H1 (cell line): ENCODE measurements around the gene IL1RL1. TPM values are rescaled to one million over a fixed set of nuclear protein-coding genes. Genes with fewer than 3 reads are reported as not detected.

ENCODE experiments used
- CTCF ChIA-PET: fragments of 300-600 bp; sonication (Branson Sonifier 250); formaldehyde crosslinking; loops from one replicate; lab custom pipeline; 2021; ENCODE audit not compliant: partially characterized antibody; lab: Charles Lee
- POLR2A ChIA-PET: fragments of 300-600 bp; sonication (Branson Sonifier 250); formaldehyde crosslinking; loops from one replicate; lab custom pipeline; 2021; ENCODE audit warnings: inconsistent platforms; ENCODE audit not compliant: partially characterized antibody; lab: Charles Lee
- DNase-seq, 2 experiments: peaks; one replicate each; pipeline versions ENCODE4 v3.0.0 to v3.0.0-alpha.2; 2010 to 2022; ENCODE audit warnings: low spot score in 2 of 2, low read depth in 1 of 2, mixed read lengths in 1 of 2
- FAIRE-seq: peaks from 2 replicates; lab custom pipeline; 2011; peaks lifted over from hg19 to GRCh38; lab: Jason Lieb, UNC
- H2AFZ ChIP-seq: 2 replicates; pipeline ENCODE4 v1.8.1; 2012; ENCODE audit warnings: low read length, inconsistent platforms
- H2AK5ac ChIP-seq: 2 replicates; pipeline ENCODE4 v1.6.1; 2013; ENCODE audit warnings: low read depth, low read length
- H2BK120ac ChIP-seq: replicated peaks from 2 replicates; pipeline ENCODE3; 2013; ENCODE audit warnings: low read depth, low read length, inconsistent platforms
- H2BK12ac ChIP-seq: 2 replicates; pipeline ENCODE4 v1.6.1; 2013; ENCODE audit warnings: low read depth, low read length
- H2BK15ac ChIP-seq: 2 replicates; pipeline ENCODE4 v1.6.1; 2013; ENCODE audit warnings: low read length
- H2BK20ac ChIP-seq: 2 replicates; pipeline ENCODE4 v1.6.1; 2013; ENCODE audit warnings: low read length
- H2BK5ac ChIP-seq: 2 replicates; pipeline ENCODE4 v1.6.1; 2013; ENCODE audit warnings: low read depth, low read length
- H3K14ac ChIP-seq: 2 replicates; pipeline ENCODE4 v1.6.1; 2013; ENCODE audit warnings: inconsistent platforms; ENCODE audit not compliant: insufficient read length
- H3K18ac ChIP-seq: 2 replicates; pipeline ENCODE4 v1.6.1; 2013; ENCODE audit warnings: low read length; ENCODE audit errors: extremely low read depth
- H3K23ac ChIP-seq: 2 replicates; pipeline ENCODE4 v1.6.1; 2013; ENCODE audit warnings: inconsistent platforms; ENCODE audit not compliant: insufficient read length
- H3K23me2 ChIP-seq: 2 replicates; pipeline ENCODE4 v1.6.1; 2013; ENCODE audit warnings: low read depth, low read length
- H3K27ac ChIP-seq: 2 replicates; pipeline ENCODE4 v1.6.1; 2011; ENCODE audit warnings: low read depth, low read length, inconsistent platforms
- H3K27me3 ChIP-seq, 4 experiments: replicated peaks in 1 of 4; 1 replicate in 1 of 4; 2 replicates in 3 of 4; pipeline versions ENCODE4 v1.6.1 to v1.8.1; 2011 to 2013; ENCODE audit warnings: low read length in 3 of 4, mild to moderate bottlenecking in 3 of 4, inconsistent platforms in 2 of 4, mixed read lengths in 2 of 4, moderate library complexity in 1 of 4; ENCODE audit not compliant: control insufficient read depth in 3 of 4, insufficient read depth in 3 of 4; ENCODE audit errors: extremely low read depth in 1 of 4
- H3K36me3 ChIP-seq, 4 experiments: 2 replicates each; pipeline versions ENCODE4 v1.6.1 to v1.8.1; 2011 to 2013; ENCODE audit warnings: mild to moderate bottlenecking in 4 of 4, low read length in 3 of 4, moderate library complexity in 2 of 4, control low read depth in 1 of 4, inconsistent platforms in 1 of 4; ENCODE audit not compliant: insufficient read depth in 4 of 4, control insufficient read depth in 2 of 4
- H3K4ac ChIP-seq: replicated peaks from 2 replicates; pipeline ENCODE3; 2013; ENCODE audit warnings: low read length, low read depth, mixed read lengths, inconsistent platforms; ENCODE audit not compliant: insufficient read length
- H3K4me1 ChIP-seq, 4 experiments: replicated peaks in 1 of 4; 1 replicate in 1 of 4; 2 replicates in 3 of 4; pipeline versions ENCODE4 v1.6.1 to v1.8.1; 2011 to 2013; ENCODE audit warnings: low read length in 3 of 4, inconsistent platforms in 2 of 4, mixed read lengths in 1 of 4; ENCODE audit not compliant: insufficient read depth in 4 of 4, control insufficient read depth in 3 of 4
- H3K4me2 ChIP-seq, 2 experiments: 2 replicates each; pipeline versions ENCODE4 v1.6.1 to v1.8.1; 2011 to 2013; ENCODE audit warnings: low read depth in 2 of 2, low read length in 2 of 2, control low read depth in 1 of 2, inconsistent platforms in 1 of 2, mild to moderate bottlenecking in 1 of 2; ENCODE audit not compliant: insufficient read depth in 1 of 2
- H3K4me3 ChIP-seq, 4 experiments: fragments of 200-600, 300-600 bp in 1 of 4; sonication (generic), shearing (Covaris generic), sonication (Bioruptor Twin) in 1 of 4; 2 replicates each; pipeline versions ENCODE4 v1.5.1 to v1.8.1; 2011 to 2016; ENCODE audit warnings: low read length in 4 of 4, low read depth in 3 of 4, control low read depth in 2 of 4, inconsistent platforms in 2 of 4, mild to moderate bottlenecking in 2 of 4, mixed read lengths in 1 of 4, moderate library complexity in 1 of 4; ENCODE audit not compliant: insufficient read depth in 2 of 4; ENCODE audit errors: extremely low read depth in 1 of 4
- H3K56ac ChIP-seq: replicated peaks from 2 replicates; pipeline ENCODE3; 2013; ENCODE audit warnings: low read depth, mild to moderate bottlenecking, mixed read lengths, low read length, inconsistent platforms; ENCODE audit not compliant: insufficient read length
- H3K79me1 ChIP-seq: 2 replicates; pipeline ENCODE4 v1.6.1; 2013; ENCODE audit warnings: low read depth, low read length, control low read depth
- H3K79me2 ChIP-seq, 2 experiments: 2 replicates each; pipeline versions ENCODE4 v1.6.1 to v1.8.1; 2012 to 2013; ENCODE audit warnings: low read length in 2 of 2, mild to moderate bottlenecking in 2 of 2, inconsistent platforms in 1 of 2; ENCODE audit not compliant: insufficient read depth in 2 of 2, control insufficient read depth in 1 of 2
- H3K9ac ChIP-seq, 4 experiments: replicated peaks in 1 of 4; 1 replicate in 1 of 4; 2 replicates in 3 of 4; pipeline versions ENCODE4 v1.6.1 to v1.8.1; 2011 to 2013; ENCODE audit warnings: low read depth in 3 of 4, low read length in 3 of 4, control low read depth in 2 of 4, mild to moderate bottlenecking in 2 of 4, moderate library complexity in 2 of 4, inconsistent platforms in 1 of 4; ENCODE audit errors: extremely low read depth in 1 of 4
- H3K9me3 ChIP-seq, 2 experiments: 2 replicates each; pipeline versions ENCODE4 v1.6.1 to v1.8.1; 2012 to 2013; ENCODE audit warnings: mild to moderate bottlenecking in 2 of 2, moderate library complexity in 2 of 2, control low read depth in 1 of 2, inconsistent platforms in 1 of 2, low read depth in 1 of 2, low read length in 1 of 2, mixed read lengths in 1 of 2; ENCODE audit not compliant: insufficient read depth in 2 of 2
- H4K20me1 ChIP-seq, 2 experiments: replicated peaks in 1 of 2; 2 replicates each; pipeline versions ENCODE3 to v1.8.1; 2011 to 2013; ENCODE audit warnings: inconsistent platforms in 2 of 2, low read length in 2 of 2, mild to moderate bottlenecking in 1 of 2; ENCODE audit not compliant: insufficient read depth in 2 of 2, control insufficient read depth in 1 of 2
- H4K5ac ChIP-seq: 2 replicates; pipeline ENCODE4 v1.6.1; 2013; ENCODE audit warnings: low read length, low read depth, mixed read lengths, inconsistent platforms; ENCODE audit not compliant: insufficient read length
- H4K8ac ChIP-seq: 2 replicates; pipeline ENCODE4 v1.8.0; 2013; ENCODE audit warnings: mild to moderate bottlenecking, moderate library complexity, low read length, inconsistent platforms; ENCODE audit not compliant: insufficient read depth; ENCODE audit errors: extremely low read depth
- H4K91ac ChIP-seq: replicated peaks from 2 replicates; pipeline ENCODE3; 2013; ENCODE audit warnings: low read length, mixed read lengths, inconsistent platforms; ENCODE audit not compliant: insufficient read length
- BCL11A ChIP-seq, 2 experiments: IDR thresholded peaks; one replicate each; pipeline ENCODE4 v1.6.1; 2011; ENCODE audit warnings: low read depth in 2 of 2, low read length in 2 of 2, mild to moderate bottlenecking in 2 of 2
- CHD1 ChIP-seq: IDR thresholded peaks from 2 replicates; pipeline ENCODE4 v1.6.1; 2012; ENCODE audit warnings: low read depth, low read length, improper control_type of control experiment
- E2F6 ChIP-seq: IDR thresholded peaks from 2 replicates; pipeline ENCODE4 v1.6.1; 2012; ENCODE audit warnings: inconsistent platforms
- EGR1 ChIP-seq: IDR thresholded peaks from 2 replicates; pipeline ENCODE4 v1.6.1; 2011; ENCODE audit warnings: low read depth, low read length, borderline replicate concordance
- EZH2 ChIP-seq: fragments of 200-600 bp; sonication (generic); IDR thresholded peaks from 2 replicates; pipeline ENCODE4 v1.7.1; 2012; ENCODE audit warnings: low read depth, mild to moderate bottlenecking, moderate library complexity, low read length, inconsistent platforms; ENCODE audit not compliant: severe bottlenecking
- FOSL1 ChIP-seq: IDR thresholded peaks from 2 replicates; pipeline ENCODE4 v1.6.1; 2011; ENCODE audit warnings: mild to moderate bottlenecking, low read depth, low read length, moderate library complexity; ENCODE audit not compliant: insufficient read depth
- GABPA ChIP-seq: IDR thresholded peaks from 2 replicates; pipeline ENCODE4 v1.6.1; 2011; ENCODE audit warnings: mild to moderate bottlenecking, low read length, moderate library complexity, borderline replicate concordance; ENCODE audit not compliant: insufficient read depth
- HDAC6 ChIP-seq: IDR thresholded peaks from one replicate; pipeline ENCODE4 v1.7.1; 2012; ENCODE audit warnings: low read depth, mild to moderate bottlenecking, inconsistent platforms, low read length, moderate library complexity
- NANOG ChIP-seq: IDR thresholded peaks from 2 replicates; pipeline ENCODE4 v1.6.1; 2011; ENCODE audit warnings: low read length, low read depth, mild to moderate bottlenecking, inconsistent platforms; ENCODE audit not compliant: insufficient read depth, poor library complexity, severe bottlenecking
- NRF1 ChIP-seq: IDR thresholded peaks from 2 replicates; pipeline ENCODE4 v1.6.1; 2011; ENCODE audit warnings: mild to moderate bottlenecking, low read depth, low read length, improper control_type of control experiment
- PHF8 ChIP-seq: fragments of 200-600 bp; sonication (generic); conservative IDR thresholded peaks from 2 replicates; pipeline ENCODE4 v1.7.1; 2012; ENCODE audit warnings: low read depth, mild to moderate bottlenecking, inconsistent platforms, low read length, moderate library complexity
- SRF ChIP-seq: IDR thresholded peaks from 2 replicates; pipeline ENCODE4 v1.6.1; 2011; ENCODE audit warnings: mild to moderate bottlenecking, low read depth, low read length, moderate library complexity
- TAF7 ChIP-seq: optimal IDR thresholded peaks from 2 replicates; pipeline ENCODE3; 2011; ENCODE audit warnings: low read depth, mild to moderate bottlenecking, inconsistent platforms, low read length, moderate library complexity, borderline replicate concordance
- YY1 ChIP-seq: IDR thresholded peaks from 2 replicates; pipeline ENCODE4 v1.6.1; 2011; ENCODE audit warnings: low read depth, mild to moderate bottlenecking, low read length
- WGBS, 2 experiments: shearing (Covaris generic) in 1 of 2; methylation state at CpG; one replicate each; pipeline versions ENCODE4 v1.1.6 to v1.1.7; 2013 to 2015; ENCODE audit warnings: low lambda C conversion rate in 2 of 2, mixed read lengths in 2 of 2, inconsistent platforms in 1 of 2, low coverage in 1 of 2, missing lambda C conversion rate in 1 of 2; ENCODE audit not compliant: insufficient replicate concordance in 2 of 2, insufficient coverage in 1 of 2, insufficient read length in 1 of 2; ENCODE audit errors: extremely low coverage in 1 of 2, missing lambda C conversion rate in 1 of 2; 5-methylcytosine and 5-hydroxymethylcytosine counted together
- polyA plus RNA-seq, 7 experiments: library from polyadenylated mRNA; depleted of rRNA in 3 of 7; stranded (reverse) in 5 of 7; unstranded in 2 of 7; fragments of >200 nt in 5 of 7; fragments of 200-250 nt in 2 of 7; gene quantifications; 1 replicate in 5 of 7; 2 replicates in 1 of 7; 4 replicates in 1 of 7; pipeline versions ENCODE4 v1.2.1 to v1.2.3, GENCODE V29; 2011 to 2013; ENCODE audit warnings: missing spikeins in 2 of 7, mixed read lengths in 2 of 7
- total RNA-seq: library from RNA; stranded (reverse); fragmentation: NEBNext Ultra II Directional; extraction: Animal tissue kit (Norgen Biotek cat#: 25700); gene quantifications from 2 replicates; pipeline ENCODE4 v1.2.1, GENCODE V29; 2021

IL1RL1 gene
- total and polyA plus RNA-seq, 2 of the 8 experiments (the other 6 are each of a cell fraction or from before 2014, with no cell fraction given) = not detected

GRCh38 chr2:102359527-102359926 is 48.2 kb downstream of the IL1RL1 start:
- Histone ChIP-seq H4K20me1 (no peaks in the 10 kb centered on the region), H4K91ac (no peak overlapping the region), H3K79me2 (no peaks in the 10 kb centered on the region), H4K8ac (no peak overlapping the region), H3K9me3 (no peaks in the 10 kb centered on the region), H2AK5ac (no peak overlapping the region), H3K79me1 (no peaks in the 10 kb centered on the region), H3K4me1 (peaks cover 0 to 4% (median 1%) of the 10 kb centered on the region in 4 experiments; a peak in 1 of 7 replicates), H4K5ac (no peak overlapping the region), H2BK5ac (no peak overlapping the region), H2BK120ac (no peak overlapping the region), H2BK12ac (no peak overlapping the region), H3K36me3 (no peaks in the 10 kb centered on the region), H3K23me2 (no peaks in the 10 kb centered on the region; the same call in 1 of the 2 replicates), H3K23ac (no peak overlapping the region), H3K4ac (no peak overlapping the region), H3K18ac (no peak overlapping the region), H3K27me3 (peaks cover 1 to 13% (median 9%) of the 10 kb centered on the region in 4 experiments; a peak in 6 of 7 replicates), H3K4me2 (no peak overlapping the region), H3K4me3 (no peak overlapping the region), H3K56ac (no peak overlapping the region), H2AFZ (no peak overlapping the region), H2BK15ac (no peak overlapping the region), H3K27ac (no peak overlapping the region), H2BK20ac (no peak overlapping the region), H3K9ac (no peak overlapping the region), H3K14ac (no peak overlapping the region)
- 94% methylated on average over 3 of the region's 3 CpGs; no CpG with 5 or more reads in 1 of the 2 experiments for WGBS, 2 experiments
- ChIA-PET POLR2A (no interaction called here), CTCF (interaction anchor here (0.7 to 1.5 kb wide), 5 partner anchors 10 to 181 kb away, joined by 3 to 4 read pairs (median 3); no protein-coding TSS in a partner anchor)
- no peak for DNase-seq
- no peak for FAIRE-seq
- TF ChIP-seq SRF = no peak
- TF ChIP-seq EGR1 = no peak
- no peak for TF ChIP-seq TAF7
- TF ChIP-seq FOSL1 = no peak
- TF ChIP-seq YY1 = no peak
- no peak for TF ChIP-seq E2F6
- no peak for TF ChIP-seq BCL11A (IDR thresholded peaks at IDR 0.05; ENCODE audit: low read depth in 2 of 2, low read length in 2 of 2)
- no peak for TF ChIP-seq NANOG
- TF ChIP-seq NRF1 = no peak
- no peak for TF ChIP-seq GABPA
- TF ChIP-seq EZH2 = no peak
- TF ChIP-seq HDAC6 = no peak
- no peak for TF ChIP-seq PHF8
- no peak for TF ChIP-seq CHD1
